Suppressor macrophage treated with lipopolysaccharide for 4 hours (primary cell): ENCODE measurements around the gene GSG1L.

Source experiments
- DNase-seq: peaks from one replicate; pipeline ENCODE4 v3.0.0-alpha.2; 2020

GSG1L gene

DNA sequence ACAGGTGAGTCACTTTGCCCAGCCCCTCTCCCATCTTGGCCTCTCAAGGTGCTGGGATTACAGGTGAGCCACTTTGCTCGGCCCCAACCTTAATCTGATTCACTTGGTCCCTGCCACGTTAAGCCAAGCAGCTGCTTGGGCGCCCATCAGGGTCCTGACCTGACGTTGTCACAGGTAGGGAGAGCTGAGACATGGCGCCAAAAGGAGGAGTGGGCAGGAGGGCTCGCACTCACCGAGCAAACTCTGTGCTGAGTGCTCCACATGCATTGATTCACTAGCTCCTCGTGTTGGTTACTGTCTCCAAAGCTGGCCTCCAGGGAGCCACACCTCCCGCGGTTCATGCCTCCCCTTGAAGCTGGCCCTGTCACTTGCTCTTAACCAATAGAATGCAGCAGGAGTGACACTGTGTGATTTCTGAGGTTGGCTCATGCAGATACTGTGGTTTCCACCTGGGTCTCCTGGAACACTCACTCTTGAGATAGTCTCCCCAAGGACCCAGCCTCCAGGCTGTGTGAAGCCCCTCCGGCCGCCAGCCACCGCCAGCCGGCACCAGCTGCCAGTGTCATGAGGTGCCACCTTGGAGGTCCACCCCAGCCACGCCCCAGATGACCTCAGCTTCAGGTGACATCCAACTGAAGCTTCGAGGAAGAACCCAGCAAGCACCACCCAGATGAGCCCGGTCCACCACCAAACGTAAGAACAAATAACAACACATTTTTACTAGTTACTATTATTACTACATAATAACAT lies 223.0 kb downstream of the GSG1L start:
- no peak for DNase-seq

DNA sequence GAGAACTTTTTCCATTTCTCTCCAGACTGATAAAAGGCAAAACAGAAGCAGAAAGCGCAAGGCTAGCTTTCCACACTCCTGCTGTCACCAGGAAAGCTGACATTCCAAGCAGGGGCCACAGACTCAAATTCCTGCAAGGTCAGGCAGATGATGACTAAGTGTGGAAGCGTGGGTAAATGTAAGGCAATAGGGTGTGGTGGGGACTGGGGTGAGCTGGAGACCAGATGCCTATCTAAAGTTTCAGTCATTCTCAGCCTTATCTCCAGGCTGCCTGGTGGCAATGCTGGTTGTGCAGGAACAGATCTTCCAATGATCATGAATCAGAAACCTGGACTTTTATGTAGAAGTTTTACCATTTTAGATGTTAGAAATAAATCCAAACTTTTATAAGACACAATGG lies 224.1 kb downstream of the GSG1L start:
- DNase-seq = no peak

GRCh38 chr16:27838536-27839175 lies 224.9 kb downstream of the GSG1L start:
- DNase-seq = no peak

DNA sequence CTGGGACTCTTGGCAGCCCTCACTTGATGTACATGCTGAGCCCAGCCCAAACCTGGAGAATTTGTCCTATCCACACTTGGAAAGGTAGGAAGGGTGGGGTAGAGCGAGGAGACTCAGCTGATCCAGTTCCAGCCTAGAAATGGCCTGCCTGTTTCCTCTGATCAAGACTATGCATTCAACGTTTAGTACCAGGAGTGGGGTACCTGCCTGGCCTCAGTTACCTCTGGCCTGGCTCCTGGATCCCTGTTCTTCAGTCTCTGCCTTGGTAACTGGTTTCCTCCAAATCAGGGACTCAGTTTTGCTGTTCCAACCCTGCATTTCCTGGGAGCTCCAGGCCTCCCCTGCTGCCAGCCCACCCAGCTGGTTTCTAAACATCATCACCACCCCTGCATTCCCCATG lies 233.5 kb downstream of the GSG1L start:
- DNase-seq = no peak

- DNase-seq = no peak
Observed at GRCh38 chr16:27828671-27829070, 234.8 kb downstream of the GSG1L start.

GRCh38 chr16:27827765-27828164 lies 235.7 kb downstream of the GSG1L start:
- no peak for DNase-seq

GRCh38 chr16:27826893-27827289 lies 236.6 kb downstream of the GSG1L start:
- DNase-seq = no peak

DNA sequence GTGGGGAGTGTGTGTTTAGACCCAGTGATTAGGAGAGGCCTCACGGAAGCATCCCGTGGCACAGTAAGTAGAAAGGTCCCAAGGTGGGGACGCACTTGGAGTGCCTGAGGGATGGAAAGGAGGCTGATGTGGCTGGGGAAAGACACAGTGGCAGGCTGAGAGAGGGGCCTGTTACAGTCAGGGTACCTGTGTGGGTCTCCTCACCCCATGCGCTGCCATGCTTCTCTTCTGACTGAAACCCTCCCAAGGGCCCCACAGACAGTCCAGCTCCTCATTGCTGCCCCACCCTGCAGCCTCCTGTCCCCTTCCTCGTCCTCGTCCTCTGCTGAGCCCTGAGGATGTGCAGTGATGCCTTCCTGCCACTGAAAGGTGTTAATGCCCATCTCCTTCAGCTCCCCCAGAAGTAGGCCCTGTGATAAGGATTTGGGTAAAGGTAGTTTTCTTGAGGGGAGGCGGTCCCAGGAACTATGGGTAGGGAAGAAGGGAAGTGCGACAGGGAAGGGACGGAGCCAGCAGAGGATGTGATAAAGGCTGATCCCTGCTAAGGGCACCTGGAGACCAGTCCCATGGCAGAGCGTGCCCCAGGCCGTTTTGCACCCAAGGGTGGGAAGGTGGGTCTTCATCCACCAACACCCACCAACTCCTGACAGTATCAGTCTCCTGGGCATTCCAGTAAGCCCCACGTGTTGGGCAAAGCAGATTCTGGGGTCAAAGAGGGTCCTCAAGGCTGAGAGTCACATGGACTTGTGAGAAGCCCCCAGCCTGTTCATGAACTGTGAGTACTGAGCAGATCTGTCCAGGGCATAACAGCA lies 237.2 kb downstream of the GSG1L start:
- DNase-seq = no peak

- no peak for DNase-seq
Observed at GRCh38 chr16:27824786-27825185, 238.7 kb downstream of the GSG1L start.

DNA sequence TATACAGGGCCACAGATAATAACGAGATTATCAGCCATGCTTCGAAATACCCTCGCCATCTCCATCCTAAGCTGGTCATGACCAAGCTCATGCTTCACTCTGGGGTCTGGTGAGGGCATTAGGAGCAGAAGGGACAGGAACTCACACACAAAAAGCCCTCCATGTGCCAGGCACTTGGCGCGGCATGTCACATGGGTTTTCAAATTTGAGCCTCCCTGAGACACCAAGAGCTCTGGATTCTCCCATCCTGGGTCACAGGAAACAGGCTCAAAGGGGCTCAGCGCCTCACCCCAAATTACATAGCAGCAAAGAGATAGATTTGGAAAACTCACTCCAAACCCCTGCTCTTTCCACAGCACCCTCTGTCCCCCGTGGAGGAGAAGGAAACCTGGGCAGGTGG lies 239.5 kb downstream of the GSG1L start:
- DNase-seq = no peak

GRCh38 chr16:27823421-27823820 lies 240.1 kb downstream of the GSG1L start:
- DNase-seq = no peak

- no peak for DNase-seq
Observed at GRCh38 chr16:27822996-27823395, 240.5 kb downstream of the GSG1L start.

DNA sequence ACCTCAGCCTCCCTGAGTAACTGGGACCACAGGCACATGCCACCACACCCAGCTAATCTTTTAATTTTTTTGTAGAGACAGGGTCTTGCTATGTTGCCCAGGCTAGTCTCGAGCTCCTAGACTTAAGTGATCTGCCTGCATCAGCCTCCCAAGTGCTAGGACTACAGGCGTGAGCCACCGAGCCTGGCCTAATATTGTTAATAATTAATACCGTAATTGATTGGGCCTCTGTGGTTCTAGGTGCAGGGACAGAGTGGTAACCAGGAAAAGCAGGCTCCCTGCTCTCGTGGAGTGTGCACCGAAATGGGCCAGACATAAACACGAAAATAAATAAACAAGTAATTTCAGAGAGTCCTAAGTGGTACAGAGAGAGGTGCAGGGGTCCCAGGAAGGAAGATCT lies 241.0 kb downstream of the GSG1L start:
- DNase-seq = no peak

GRCh38 chr16:27820646-27821345 lies 242.7 kb downstream of the GSG1L start:
- no peak for DNase-seq

DNA sequence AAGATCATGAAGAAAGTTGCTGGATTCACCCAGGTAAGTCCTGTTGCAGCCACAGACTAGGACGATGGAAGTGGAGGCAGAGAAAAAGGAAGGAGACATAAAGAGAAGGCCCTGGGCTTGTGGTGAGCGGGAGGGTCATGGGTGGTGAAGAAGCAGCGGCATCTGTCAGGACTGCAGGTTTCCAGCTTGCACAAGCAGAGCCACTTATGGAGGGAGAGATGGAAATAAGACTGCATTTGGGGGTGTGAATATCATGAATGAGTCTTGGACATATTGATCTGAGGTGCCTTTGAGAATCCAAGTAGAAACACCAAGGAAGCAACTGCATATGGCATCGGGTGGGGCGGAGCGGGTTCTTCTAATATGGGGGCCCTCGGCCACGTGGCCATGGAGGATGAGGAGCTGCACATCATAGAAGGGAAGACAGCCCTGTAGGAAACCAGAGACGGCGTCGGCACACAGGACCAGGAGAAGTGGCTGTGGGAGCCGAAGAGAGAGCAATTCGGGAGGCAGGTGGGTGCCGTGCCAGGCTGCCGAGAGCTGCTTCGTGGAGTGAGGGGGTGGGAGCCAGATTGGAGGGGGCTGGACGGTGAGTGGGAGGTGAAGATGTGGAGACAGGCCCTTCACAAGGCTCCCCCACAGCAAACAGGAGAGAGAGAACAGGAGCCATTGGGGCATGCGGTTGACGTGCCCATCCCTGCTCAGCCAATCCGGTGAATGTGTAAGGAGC lies 243.5 kb downstream of the GSG1L start:
- DNase-seq = no peak

GRCh38 chr16:27819356-27819755 lies 244.2 kb downstream of the GSG1L start:
- DNase-seq = no peak

- no peak for DNase-seq
Observed at GRCh38 chr16:27818246-27818645, 245.3 kb downstream of the GSG1L start.

- no peak for DNase-seq
Observed at GRCh38 chr16:27817038-27817437, 246.5 kb downstream of the GSG1L start.

DNA sequence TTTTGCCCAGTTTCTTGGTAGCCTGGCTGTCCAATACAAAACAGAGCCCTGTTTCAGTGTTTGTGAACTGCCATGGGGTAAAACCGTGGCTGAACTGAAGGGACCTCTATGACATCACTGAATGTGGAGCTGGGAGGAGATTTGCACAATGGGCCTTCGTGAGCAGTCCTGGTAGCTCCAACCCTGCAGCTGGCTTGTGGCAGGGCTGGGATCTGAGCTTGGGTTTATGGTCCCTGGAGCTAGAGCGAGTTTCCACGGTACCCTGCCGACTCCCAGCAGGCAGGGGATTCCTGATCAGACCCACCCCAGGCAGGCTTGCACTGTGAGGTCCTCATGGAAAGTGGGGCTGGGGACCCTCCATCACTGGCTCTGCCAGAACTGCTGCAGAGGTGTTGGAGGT lies 247.0 kb downstream of the GSG1L start:
- DNase-seq = no peak

- no peak for DNase-seq
Observed at GRCh38 chr16:27813591-27813990, 249.9 kb downstream of the GSG1L start.

- DNase-seq = no peak
Observed at GRCh38 chr16:27811881-27812280, 251.6 kb downstream of the GSG1L start.

DNA sequence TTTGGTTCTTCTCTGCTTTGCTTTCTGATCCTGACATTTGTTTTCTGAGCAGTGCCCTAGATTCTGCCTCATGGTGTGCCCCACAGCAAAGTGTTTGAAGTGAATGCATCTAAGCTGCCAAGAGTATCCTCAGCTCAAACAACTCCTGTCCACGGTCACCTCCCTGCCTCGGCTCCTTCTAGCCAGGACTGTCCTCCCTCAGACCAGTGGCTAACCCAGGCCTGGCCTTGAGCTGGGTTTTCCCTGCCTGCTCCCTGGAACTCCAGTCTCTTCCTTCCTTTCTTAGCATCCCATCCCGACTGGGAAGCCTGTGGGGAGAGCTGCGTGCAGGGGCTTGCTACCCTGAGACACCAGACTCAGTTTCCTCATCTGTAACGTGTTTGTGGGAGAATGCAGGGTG lies 256.5 kb downstream of the GSG1L start:
- DNase-seq = no peak

GRCh38 chr16:27806388-27806787 lies 257.1 kb downstream of the GSG1L start:
- no peak for DNase-seq
